HG03571 (cell line): ENCODE results near the gene MRPL55.

Experiments
- ATAC-seq: cut with Tn5 transposase; IDR thresholded peaks from one replicate; pipeline ENCODE4 v1.9.1; 2021; ENCODE audit not compliant: unreplicated experiment

The MRPL55 gene

DNA sequence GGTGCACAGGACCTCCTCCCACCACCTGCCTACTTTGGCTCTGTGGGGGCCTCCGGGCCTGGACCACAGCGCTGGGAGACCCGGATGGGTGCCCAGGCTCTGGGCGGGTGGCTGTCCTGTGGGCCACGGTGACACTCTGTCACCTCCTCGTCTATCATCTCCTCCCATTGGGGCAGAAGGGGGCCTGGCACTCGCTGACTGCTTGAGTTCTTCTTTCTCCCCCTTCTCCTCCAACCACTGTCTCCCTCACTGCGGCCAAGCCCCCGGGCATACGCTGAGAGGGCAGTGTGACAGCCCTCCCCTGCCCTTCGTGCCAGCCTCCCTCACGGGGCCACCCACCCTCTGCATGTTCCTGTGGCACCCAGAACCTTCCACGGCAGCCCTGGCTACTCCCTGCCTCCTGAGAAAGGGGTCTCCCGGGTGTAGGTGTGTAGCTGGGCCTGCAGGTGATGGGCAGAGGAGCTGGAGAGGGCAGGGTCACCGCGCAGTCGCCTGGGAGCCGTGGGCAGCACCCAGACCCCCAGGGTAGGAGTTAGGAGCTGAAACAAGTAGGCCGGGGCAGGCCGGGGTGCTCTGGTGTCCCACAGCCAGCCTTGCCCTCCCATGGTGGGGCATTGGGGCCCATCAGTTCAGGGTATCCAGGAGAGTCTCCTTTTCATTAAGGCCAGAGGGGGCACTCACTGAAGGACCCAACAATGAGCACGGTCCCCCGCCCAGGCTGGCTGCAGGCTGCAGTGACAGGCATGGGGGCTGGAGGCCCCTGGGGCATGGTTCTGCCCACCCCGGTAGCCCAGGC lies 35.8 kb downstream of the MRPL55 start:
- ATAC-seq: no peak

DNA sequence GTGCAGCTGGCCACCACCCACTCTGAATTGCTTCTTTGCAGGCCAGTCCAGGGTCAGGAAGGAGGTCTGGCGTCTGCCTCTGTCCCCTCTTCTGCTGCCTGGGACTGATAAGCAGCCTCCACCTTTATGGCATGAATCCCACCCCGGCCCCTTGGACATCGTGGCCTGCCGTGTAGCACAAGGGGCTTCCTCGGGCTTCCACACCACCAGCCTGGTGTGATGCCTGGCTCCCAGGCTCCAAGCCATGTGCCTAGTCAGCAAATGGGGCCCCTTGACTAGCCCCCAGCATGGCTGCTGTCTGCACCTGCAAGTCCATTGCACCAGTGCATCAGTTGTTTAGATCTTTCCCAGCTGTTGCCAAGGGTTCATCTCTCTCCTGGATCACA lies 36.4 kb downstream of the MRPL55 start:
- ATAC-seq: no peak

DNA sequence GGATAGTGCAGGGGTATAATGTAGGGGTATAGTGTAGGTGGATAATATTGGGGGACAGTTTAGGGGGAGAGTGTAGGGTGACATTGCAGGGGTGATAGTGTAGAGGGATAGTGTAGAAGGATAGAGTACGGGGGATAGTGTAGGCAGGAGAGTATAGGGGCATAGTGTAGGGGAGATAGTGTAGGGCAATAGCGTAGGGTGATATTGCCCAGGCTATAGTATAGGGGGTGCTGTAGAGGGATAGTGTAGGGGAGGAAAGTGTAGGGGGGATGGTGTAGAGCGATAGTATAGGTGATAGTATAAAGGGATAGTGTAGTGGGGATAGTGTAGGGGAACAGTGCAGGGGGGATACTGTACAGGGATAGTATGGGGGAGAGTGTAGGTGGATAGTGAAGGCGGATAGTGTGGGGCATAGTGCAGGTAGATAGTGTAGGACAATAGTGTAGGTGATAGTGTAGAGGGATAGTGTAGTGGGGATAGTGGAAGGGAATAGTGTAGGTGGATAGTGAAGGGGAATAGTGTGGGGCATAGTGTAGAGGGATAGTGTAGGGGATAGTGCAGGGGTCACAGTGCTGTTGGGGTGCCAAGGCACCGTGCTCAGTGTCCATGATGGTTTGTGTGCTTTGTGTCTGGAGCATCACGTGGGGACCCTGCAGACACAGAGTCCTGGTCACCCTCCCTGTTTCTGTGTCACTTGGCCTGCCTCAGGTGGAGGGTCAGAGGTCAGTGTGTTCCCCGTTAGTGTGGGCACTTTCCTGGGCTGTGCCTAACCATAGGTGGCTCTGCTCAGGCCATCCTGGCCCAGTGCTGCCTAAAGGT lies 37.1 kb downstream of the MRPL55 start:
- ATAC-seq: no peak

DNA sequence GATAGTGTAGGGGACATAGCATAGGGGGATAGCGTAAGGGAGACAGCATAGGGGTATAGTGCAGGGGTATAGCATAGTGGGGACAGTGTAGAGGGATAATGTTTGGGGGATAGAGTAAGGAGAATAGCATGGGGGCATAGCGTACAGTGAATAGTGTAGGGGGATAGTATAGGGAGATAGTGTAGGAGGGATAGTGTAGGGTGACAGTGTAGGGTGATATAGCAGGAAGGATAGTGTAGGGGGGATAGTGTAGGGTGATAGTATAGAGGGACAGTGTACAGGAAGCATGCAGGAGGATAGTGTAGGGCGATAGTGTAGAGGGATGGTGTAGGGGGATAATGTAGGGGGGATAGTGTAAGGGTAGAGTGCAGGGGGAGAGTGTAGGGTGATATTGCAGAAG lies 38.2 kb downstream of the MRPL55 start:
- ATAC-seq: no peak

DNA sequence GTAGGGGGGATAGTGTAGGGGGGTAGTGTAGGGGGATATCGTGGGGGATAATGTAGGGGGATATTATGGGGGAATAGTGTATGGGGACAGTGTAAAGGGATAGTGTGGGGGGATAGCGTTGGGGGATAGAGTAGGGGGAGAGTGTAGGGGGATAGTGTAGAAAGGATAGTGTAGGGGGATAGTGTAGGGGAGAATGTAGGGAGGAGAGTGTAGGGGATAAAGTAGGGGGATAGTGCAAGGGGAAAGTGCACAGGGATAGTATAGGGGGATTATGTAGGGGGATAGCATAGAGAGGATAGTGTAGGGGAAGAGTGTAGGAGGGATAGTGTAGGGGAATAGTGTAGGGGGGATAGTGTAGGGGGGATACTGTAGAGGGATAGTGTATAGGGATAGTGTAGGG lies 38.9 kb downstream of the MRPL55 start:
- no peak for ATAC-seq

DNA sequence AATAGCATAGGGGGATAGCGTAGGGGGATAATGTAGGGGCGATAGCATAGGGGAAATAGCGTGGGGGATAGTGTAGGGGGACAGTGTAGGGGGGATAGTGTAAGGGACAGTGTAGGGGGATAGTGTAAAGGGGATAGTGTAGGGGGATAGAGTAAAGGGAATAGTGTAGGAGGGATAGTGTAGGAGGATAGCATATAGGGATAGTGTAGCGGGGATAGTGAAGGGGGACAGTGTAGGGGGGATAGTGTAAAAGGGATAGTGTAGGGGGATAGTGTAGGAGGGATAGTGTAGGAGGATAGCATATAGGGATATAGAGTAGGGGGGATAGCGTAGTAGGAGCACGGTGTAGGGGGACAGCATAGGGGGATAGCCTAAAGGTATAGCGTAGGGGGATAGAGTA lies 40.7 kb downstream of the MRPL55 start:
- ATAC-seq: no peak

DNA sequence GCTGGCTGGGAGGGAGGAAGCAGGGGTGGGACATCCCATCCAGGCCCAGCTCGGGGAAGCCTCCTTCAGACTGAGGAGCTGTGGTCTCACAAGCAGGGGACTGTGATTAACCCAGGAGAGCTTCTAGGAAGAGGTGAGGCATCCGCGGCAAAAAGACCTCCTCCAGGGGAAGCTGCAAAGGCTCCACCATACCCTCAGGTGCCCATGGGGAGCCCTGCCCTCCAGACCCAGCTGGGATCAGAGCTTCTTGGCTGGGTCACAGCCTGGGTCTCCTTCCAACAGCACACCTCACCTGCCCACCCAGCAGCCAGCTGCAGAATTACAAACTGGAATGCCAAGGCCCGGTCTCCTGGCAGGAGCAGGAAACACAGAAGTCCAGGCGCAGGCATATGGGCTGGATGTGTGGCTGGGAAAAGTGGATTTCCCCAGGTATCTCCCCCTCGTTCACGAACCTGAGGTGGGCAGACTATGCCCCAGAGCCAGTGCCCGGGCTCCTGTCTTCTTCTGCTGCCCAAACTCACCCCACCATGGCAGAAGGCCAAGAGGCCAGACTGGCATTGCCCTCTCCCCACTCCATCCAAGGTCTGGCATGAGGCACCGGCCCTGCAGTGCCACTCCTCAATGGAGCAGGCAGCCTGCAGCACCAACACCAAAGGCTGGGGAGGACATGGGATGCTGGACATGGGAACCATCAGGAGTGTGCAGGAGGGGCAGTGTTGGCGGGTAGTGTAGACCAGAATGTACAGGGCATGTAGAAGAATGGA lies 42.0 kb downstream of the MRPL55 start:
- ATAC-seq: no peak

DNA sequence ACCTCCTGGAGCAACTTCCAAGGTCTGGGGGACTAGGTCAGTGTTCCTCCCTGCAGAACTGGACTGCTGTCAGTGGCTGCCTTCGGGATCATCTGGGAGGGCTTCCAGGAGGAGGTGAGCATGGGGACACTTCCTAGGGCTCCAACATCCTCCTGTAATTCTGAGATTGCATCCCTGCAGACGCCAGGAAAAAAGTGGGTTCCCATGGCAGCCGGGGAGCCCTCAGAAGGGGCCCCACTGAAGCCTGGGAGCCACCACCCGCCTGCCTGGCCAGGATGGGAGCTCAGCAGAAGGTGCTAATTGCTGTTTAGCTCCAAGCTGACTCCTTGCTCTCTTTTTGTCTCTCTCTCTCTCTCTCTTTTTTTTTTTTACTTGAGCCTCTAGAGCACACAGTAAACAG lies 42.7 kb downstream of the MRPL55 start:
- no peak for ATAC-seq

DNA sequence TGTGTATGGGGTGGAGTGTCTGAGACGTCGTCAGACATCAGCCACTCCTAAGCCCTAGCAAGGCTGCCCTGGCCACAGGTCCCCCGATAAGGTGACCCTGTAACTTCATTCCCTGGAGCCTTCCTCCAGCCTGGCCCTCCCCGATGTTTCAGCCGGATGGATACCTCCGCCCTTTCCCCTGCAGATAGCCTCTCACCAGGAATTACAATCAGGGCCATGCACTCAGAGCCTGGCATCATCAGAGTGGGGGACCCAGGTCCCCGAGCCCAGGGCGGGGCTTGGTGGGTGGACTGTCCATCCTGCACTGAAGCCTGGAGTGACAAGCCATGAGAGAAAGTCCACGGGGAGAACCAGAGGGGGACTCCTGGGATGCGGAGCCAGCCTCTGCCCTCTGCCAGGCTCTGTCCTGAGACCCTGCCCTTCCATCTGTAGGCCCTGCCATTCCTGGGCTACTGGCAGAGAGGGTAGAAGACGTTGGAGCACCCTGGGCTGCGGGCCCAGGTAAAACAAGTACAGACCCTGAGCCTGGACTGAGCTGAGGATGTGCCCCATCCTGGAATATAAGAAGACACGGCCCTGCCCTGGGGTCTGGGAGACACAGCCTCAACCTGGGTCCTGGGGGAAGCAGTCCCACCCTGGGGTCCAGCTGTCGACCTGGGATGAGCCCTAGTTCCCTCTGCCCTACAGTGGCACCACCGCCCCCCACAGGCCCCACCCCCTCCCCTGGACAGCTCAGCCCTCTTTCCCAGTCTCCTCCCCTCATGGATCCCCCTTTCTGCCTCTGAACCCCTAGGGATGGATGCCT lies 43.4 kb downstream of the MRPL55 start:
- no peak for ATAC-seq

DNA sequence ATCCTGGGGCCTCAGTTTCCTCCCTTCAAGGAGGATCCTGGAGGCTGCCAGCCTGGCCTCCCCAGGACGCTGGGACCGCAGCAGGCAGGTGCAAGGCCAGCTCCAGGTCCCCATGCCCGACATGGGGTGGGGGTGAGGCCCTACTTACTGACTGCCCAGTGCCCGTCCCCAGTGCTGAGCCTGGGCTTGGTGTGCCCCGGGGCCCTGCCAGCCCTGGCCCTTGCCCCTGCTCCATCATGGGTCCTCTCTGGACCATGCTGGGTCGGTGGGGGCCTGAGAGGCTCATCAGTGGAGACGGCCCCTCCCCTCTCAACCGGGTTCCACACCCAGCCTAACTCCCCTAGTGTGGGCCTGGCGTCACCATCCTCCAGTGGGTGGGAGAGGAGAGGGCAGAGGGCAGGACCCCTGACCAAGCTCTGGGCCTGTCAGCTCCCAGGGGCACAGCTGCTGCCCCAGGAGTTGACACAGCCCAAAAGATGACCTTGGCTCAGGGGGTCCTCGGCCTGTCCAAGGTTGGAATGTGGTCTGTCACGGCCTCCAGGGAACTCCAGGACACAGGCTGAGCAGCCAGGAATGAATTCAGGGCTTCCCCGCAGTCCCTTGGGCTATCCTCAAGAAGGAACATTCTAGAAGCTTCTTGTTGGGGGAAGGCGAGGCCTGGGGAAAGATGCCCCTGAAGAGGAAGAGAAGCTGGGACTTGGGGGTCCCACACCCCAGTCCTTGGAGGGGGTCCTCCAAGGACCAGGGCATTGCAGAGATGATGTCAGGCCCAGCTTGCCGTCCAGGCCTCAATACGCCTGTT lies 44.2 kb downstream of the MRPL55 start:
- ATAC-seq: no peak

DNA sequence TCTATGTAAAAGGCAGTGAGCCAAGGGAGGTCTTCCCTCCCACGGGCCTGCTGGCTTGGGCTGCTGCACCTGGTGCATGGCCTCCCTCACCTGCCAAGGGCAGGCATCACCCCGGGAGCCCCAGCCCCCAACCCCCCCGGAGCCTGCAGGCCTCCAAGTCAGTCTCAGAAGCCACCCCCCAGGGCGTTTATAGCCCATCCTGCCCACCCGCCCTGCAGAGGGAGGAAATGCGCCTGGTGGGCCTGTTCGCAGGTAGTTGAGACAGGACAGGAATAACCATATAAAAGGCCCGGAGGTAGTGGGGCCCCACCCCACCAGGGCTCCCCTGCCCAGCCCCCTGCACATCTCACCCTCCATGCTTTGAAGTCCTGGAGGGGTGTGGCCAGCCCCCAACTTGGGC lies 44.8 kb downstream of the MRPL55 start:
- ATAC-seq: no peak

DNA sequence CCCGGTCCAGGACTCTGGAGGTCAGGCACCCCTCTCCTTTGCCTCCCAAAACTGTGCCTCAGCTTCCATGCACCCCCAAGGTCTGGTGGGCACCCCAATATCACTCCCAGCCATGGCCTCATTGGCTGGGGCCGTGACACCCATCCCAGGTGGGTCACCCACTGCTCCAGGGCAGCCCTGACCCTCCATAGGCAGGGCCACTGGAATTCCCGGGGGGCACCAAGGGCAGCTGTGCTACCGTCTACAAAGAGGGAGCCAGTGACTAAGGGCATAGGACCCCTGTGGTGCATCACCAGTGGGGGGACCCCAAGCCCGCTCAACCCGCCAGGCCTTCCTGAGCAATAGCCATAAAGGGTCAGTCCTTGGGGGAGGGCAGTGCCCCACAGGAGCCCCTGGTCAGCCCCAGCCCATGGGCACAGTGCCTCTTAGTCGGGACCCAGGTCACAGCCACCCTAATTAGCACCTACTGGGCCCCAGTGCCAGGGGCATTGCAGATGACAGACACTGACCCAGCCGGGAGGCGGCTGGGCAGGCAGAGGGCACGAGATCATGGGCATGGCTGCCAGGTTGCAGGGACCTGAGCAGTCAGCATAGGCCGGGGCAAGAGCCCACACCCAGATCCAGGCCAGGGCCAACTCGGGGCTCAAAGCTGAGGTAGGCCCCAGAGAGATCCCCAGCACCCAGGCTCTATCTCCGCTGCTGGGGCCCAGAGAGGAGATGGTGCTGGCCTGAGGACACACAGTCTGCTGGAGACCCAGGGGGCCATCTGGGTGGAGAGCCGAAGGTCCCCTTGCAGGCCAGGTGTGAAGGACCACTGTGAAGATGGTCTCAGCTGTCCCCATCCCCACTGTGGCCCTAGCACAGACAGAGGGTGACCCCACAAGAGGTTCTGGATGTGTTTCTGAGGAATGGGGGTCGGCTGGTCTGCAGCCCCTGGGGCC lies 45.6 kb downstream of the MRPL55 start:
- ATAC-seq: no peak

DNA sequence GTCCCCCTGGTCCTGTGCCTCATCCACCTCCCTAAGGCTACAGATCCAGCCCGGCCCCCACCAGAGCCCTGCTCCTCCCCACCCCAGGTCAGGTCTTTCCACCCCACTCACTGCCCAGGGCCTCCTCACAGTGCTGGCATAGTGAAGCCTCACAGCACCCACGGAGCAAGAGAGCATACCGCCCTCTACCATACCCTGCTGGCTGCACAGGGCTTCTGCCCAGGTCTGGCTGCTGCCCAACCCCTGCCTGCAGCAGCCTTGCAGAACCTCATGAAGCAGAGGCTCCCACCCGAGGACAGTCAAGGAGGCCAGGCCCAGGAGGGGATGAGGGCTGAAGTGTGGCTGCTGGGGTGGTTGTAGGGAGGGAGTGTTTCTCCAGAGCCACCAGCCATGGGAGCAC lies 46.3 kb downstream of the MRPL55 start:
- no peak for ATAC-seq

DNA sequence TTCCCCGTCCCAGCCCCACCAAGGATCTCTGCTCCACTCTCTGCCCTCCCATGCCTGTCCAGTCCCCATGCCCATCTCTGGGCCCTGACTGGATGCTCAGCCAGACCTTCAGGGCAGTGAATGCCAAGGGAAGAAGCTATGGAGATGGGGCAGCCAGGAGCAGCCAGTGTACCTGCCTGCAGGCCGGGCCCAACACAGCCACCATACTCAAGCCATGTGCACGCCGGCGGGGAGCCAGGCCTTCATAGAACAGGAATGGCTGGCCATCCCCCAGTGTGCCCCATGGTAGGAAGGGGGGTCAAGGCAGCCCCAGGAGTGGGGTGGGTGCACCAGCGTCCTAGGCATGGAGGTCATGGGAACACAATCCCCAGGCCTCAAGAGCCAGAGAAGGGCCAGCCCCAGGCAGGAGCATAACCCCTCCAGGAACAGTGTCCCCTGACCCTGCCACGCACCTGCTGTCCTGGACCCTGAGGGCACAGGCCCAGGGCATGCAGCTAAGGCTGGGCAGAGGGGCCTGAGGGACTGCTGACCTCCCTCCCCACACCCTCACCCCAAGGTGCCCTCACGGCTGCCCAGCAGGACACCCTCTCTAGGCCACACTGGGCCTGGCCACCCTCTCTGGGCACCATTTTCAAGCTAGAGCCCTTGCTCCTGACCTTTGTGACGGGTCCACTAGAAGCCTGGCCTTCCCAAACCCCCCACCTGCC lies 46.9 kb downstream of the MRPL55 start:
- ATAC-seq: no peak

DNA sequence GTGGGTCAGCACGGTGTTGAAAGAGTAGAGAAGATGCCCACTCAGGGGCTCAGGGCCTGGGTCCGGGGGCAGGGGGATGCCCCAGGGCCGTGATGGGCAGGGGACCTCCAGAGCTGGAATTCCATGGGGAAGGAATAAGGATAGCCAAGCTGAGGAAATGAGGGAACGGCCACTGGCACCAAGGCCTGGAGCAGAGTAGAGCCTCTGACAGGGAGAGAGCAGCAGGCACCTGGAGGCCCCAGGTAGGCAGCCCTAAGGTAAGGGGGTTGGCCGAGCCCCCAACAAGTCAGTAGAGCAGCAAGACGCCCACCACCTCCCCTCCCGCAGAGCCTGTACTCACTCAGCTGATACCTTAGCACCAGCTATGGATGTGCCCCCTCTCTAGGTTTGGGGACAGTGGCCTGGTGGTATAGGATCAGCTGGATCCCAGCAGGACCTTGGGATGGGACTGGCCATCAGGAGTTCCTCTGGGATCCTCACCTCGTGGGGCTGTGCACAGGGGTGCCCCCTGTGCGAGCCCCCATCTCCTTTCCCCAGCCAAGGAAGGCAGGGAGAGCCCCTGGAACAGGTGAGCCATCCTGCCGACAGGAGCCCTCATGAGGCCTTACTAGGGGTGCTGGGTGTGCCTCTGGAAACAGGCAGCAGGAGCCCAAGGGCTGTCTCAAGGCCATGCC lies 47.6 kb downstream of the MRPL55 start:
- ATAC-seq: no peak

DNA sequence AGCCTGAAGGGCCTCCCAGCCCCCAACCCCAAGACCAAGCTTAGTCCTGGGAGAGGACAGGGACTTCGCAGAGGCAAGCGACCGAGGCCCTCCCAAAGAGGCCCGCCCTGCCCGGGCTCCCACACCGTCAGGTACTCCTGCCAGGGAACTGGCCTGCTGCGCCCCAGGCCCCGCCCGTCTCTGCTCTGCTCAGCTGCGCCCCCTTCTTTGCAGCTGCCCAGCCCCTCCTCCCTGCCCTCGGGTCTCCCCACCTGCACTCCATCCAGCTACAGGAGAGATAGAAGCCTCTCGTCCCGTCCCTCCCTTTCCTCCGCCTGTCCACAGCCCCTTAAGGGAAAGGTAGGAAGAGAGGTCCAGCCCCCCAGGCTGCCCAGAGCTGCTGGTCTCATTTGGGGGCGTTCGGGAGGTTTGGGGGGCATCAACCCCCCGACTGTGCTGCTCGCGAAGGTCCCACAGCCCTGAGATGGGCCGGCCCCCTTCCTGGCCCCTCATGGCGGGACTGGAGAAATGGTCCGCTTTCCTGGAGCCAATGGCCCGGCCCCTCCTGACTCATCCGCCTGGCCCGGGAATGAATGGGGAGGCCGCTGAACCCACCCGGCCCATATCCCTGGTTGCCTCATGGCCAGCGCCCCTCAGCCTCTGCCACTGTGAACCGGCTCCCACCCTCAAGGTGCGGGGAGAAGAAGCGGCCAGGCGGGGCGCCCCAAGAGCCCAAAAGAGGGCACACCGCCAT lies 48.5 kb downstream of the MRPL55 start:
- no peak for ATAC-seq
